SK-N-SH (cell line): ENCODE data around the gene ZNF331. TPM values are rescaled to one million over a fixed set of nuclear protein-coding genes. Genes with fewer than 3 reads are reported as not detected.

Experiments used
- CTCF ChIA-PET: fragments of 300-600, 350-600 bp; formaldehyde crosslinking; extraction: SDS; loops from one replicate; lab custom pipeline; 2021; lab: Yijun Ruan, JAX
- POLR2A ChIA-PET: fragments of 350-600 bp; sonication (Branson Sonifier 250); formaldehyde crosslinking; extraction: SDS; loops from one replicate; lab custom pipeline; 2020; ENCODE audit warnings: antibody characterized with exemption, inconsistent platforms; lab: Yijun Ruan, JAX
- DNase-seq: peaks from one replicate; pipeline ENCODE4 v3.0.0; 2012
- H2AFZ ChIP-seq: fragments of 200-600 bp; sonication (generic); 2 replicates; pipeline ENCODE4 v1.8.1; 2016; ENCODE audit warnings: antibody characterized with exemption, mild to moderate bottlenecking, low read depth
- H3F3A ChIP-seq: fragments of 200-600 bp; sonication (generic); replicated peaks from 2 replicates; pipeline ENCODE3; 2016; ENCODE audit warnings: antibody characterized with exemption, mild to moderate bottlenecking; ENCODE audit not compliant: insufficient read depth
- H3K27ac ChIP-seq, 2 experiments: fragments of 200-500 bp in 1 of 2; fragments of 200-600 bp in 1 of 2; sonication (Bioruptor generic) in 1 of 2; sonication (generic), shearing (Covaris generic) in 1 of 2; 2 replicates each; pipeline versions ENCODE4 v1.5.1 to v1.6.1; 2014 to 2016; ENCODE audit warnings: low read depth in 2 of 2, inconsistent platforms in 1 of 2, low read length in 1 of 2, mild to moderate bottlenecking in 1 of 2, mixed read lengths in 1 of 2
- H3K27me3 ChIP-seq: fragments of 200-600 bp; sonication (generic), shearing (Covaris generic); 2 replicates; pipeline ENCODE4 v1.6.1; 2016; ENCODE audit warnings: mixed run types; ENCODE audit not compliant: insufficient read depth
- H3K36me3 ChIP-seq, 2 experiments: fragments of 200-500 bp in 1 of 2; fragments of 200-600 bp in 1 of 2; sonication (Bioruptor generic) in 1 of 2; sonication (generic) in 1 of 2; replicated peaks in 1 of 2; 2 replicates each; pipeline versions ENCODE3 to v1.5.1; 2014 to 2016; ENCODE audit warnings: low read length in 1 of 2, mild to moderate bottlenecking in 1 of 2; ENCODE audit not compliant: insufficient read depth in 2 of 2, control insufficient read depth in 1 of 2
- H3K4me1 ChIP-seq, 2 experiments: fragments of 200-500 bp in 1 of 2; fragments of 200-600 bp in 1 of 2; sonication (Bioruptor generic) in 1 of 2; sonication (generic), shearing (Covaris generic) in 1 of 2; 2 replicates each; pipeline versions ENCODE4 v1.5.1 to v1.6.1; 2014 to 2016; ENCODE audit warnings: low read depth in 1 of 2, low read length in 1 of 2, mixed run types in 1 of 2; ENCODE audit not compliant: insufficient read depth in 2 of 2, control insufficient read depth in 1 of 2
- H3K4me2 ChIP-seq: fragments of 200-600 bp; sonication (generic), shearing (Covaris generic); 2 replicates; pipeline ENCODE4 v1.6.1; 2017; ENCODE audit warnings: mixed run types
- H3K4me3 ChIP-seq, 2 experiments: fragments of 200-500 bp in 1 of 2; fragments of 200-600 bp in 1 of 2; sonication (Bioruptor generic) in 1 of 2; sonication (generic), shearing (Covaris generic) in 1 of 2; 2 replicates each; pipeline versions ENCODE4 v1.5.1 to v1.8.1; 2014 to 2016; ENCODE audit warnings: low read depth in 2 of 2, inconsistent platforms in 1 of 2, low read length in 1 of 2, mild to moderate bottlenecking in 1 of 2, mixed read lengths in 1 of 2, moderate library complexity in 1 of 2
- H3K79me2 ChIP-seq: fragments of 200-600 bp; sonication (generic); 2 replicates; pipeline ENCODE4 v1.8.1; 2017; ENCODE audit warnings: mild to moderate bottlenecking; ENCODE audit not compliant: insufficient read depth
- H3K9ac ChIP-seq: fragments of 200-600 bp; sonication (generic); 2 replicates; pipeline ENCODE4 v1.6.1; 2017; ENCODE audit warnings: mixed run types
- H3K9me2 ChIP-seq: fragments of 200-600 bp; sonication (generic); 2 replicates; pipeline ENCODE4 v1.6.1; 2017; ENCODE audit warnings: mixed run types
- H3K9me3 ChIP-seq: fragments of 200-600 bp; sonication (generic); 2 replicates; pipeline ENCODE4 v1.6.1; 2017; ENCODE audit warnings: mixed run types, mild to moderate bottlenecking, moderate library complexity
- H4K20me1 ChIP-seq: fragments of 200-600 bp; sonication (generic); 2 replicates; pipeline ENCODE4 v1.6.1; 2017; ENCODE audit warnings: mild to moderate bottlenecking, mixed run types; ENCODE audit not compliant: insufficient read depth
- CHD2 ChIP-seq: fragments of 150-350 bp; IDR thresholded peaks from 2 replicates; pipeline ENCODE4 v1.6.1; 2018; ENCODE audit warnings: low read length; ENCODE audit not compliant: partially characterized antibody
- CTCF ChIP-seq: fragments of 200-600 bp; sonication (generic); IDR thresholded peaks from 2 replicates; pipeline ENCODE4 v1.6.1; 2017; ENCODE audit warnings: antibody characterized with exemption, mild to moderate bottlenecking, moderate library complexity
- ELF1 ChIP-seq: IDR thresholded peaks from 2 replicates; pipeline ENCODE4 v1.4.0; 2012
- EP300 ChIP-seq, 2 experiments: IDR thresholded peaks; 2 replicates each; pipeline versions ENCODE4 v1.4.0 to v1.6.1; 2012; ENCODE audit warnings: borderline replicate concordance in 1 of 2, low read depth in 1 of 2, low read length in 1 of 2
- EZH2phosphoT487 ChIP-seq: fragments of 200-600 bp; sonication (generic); IDR thresholded peaks from 2 replicates; pipeline ENCODE4 v1.6.1; 2017; ENCODE audit warnings: low read depth, mixed run types, mild to moderate bottlenecking, antibody characterized with exemption, moderate library complexity, borderline replicate concordance
- FOSL2 ChIP-seq: IDR thresholded peaks from 2 replicates; pipeline ENCODE4 v1.4.0; 2012; ENCODE audit warnings: low read depth, mild to moderate bottlenecking, moderate library complexity, borderline replicate concordance
- FOXJ3 ChIP-seq: sonication (generic); formaldehyde crosslinking; IDR thresholded peaks from 2 replicates; pipeline ENCODE4 v1.5.1; 2020; ENCODE audit warnings: mild to moderate bottlenecking, missing genetic modification reagents
- JUND ChIP-seq: IDR thresholded peaks from 2 replicates; pipeline ENCODE4 v1.4.0; 2012
- MAX ChIP-seq: IDR thresholded peaks from 2 replicates; pipeline ENCODE4 v1.4.0; 2012; ENCODE audit warnings: low read depth
- MEF2A ChIP-seq: IDR thresholded peaks from 2 replicates; pipeline ENCODE4 v1.4.0; 2012; ENCODE audit warnings: low read depth, borderline replicate concordance
- MXI1 ChIP-seq: IDR thresholded peaks from 2 replicates; pipeline ENCODE4 v1.6.1; 2012; ENCODE audit warnings: mild to moderate bottlenecking, low read depth, low read length, improper control_type of control experiment
- POLR2AphosphoS5 ChIP-seq: IDR thresholded peaks from 2 replicates; pipeline ENCODE4 v1.6.1; 2012; ENCODE audit warnings: low read depth, low read length
- REST ChIP-seq: IDR thresholded peaks from 2 replicates; pipeline ENCODE4 v1.6.1; 2012; ENCODE audit warnings: mild to moderate bottlenecking, low read depth, low read length, moderate library complexity
- USF1 ChIP-seq: IDR thresholded peaks from 2 replicates; pipeline ENCODE4 v1.4.0; 2012; ENCODE audit warnings: low read depth, borderline replicate concordance
- ZBTB33 ChIP-seq: IDR thresholded peaks from 2 replicates; pipeline ENCODE4 v1.4.0; 2012; ENCODE audit warnings: low read depth, borderline replicate concordance
- WGBS: methylation state at CpG from one replicate; pipeline ENCODE4 v1.1.6; 2017; ENCODE audit warnings: low lambda C conversion rate; 5-methylcytosine and 5-hydroxymethylcytosine counted together
- polyA plus RNA-seq, 3 experiments: library from polyadenylated mRNA; depleted of rRNA; stranded (reverse); fragments of >200 nt; gene quantifications; 2 replicates each; pipeline ENCODE4 v1.2.3, GENCODE V29; 2012

Gene ZNF331
- polyA plus RNA-seq, 1 of the 3 experiments (the other 2 are of a cell fraction) = 7.2 TPM

- Histone ChIP-seq H3K4me2 (no peak overlapping the region), H4K20me1 (no peaks in the 10 kb centered on the region), H2AFZ (no peak overlapping the region), H3K4me3 (no peak overlapping the region), H3K36me3 (no peaks in the 10 kb centered on the region), H3F3A (no peaks in the 10 kb centered on the region), H3K4me1 (peaks cover 0 to 3% of the 10 kb centered on the region in 2 experiments; a peak in 1 of 4 replicates), H3K27me3 (no peaks in the 10 kb centered on the region), H3K27ac (no peak overlapping the region), H3K9ac (no peak overlapping the region), H3K79me2 (no peaks in the 10 kb centered on the region), H3K9me3 (no peaks in the 10 kb centered on the region), H3K9me2 (no peaks in the 10 kb centered on the region)
- TF ChIP-seq MAX (no peak), POLR2AphosphoS5 (no peak), FOSL2 (no peak), EZH2phosphoT487 (no peak), CTCF (no peak), FOXJ3 (CRISPR knock-in tag) (no peak), ZBTB33 (no peak)
- no peak for DNase-seq
- POLR2A ChIA-PET = no interaction called here
- CTCF ChIA-PET = no interaction called here
Observed at GRCh38 chr19:53536225-53536548, 1.8 kb upstream of the ZNF331 start.

GRCh38 chr19:53537121-53537520 is 824 bp upstream of the ZNF331 start:
- Histone ChIP-seq H3K9ac (no peak overlapping the region), H3K4me3 (peak overlapping the region in 1 of 2 experiments; percentile 63; a peak in 2 of 4 replicates), H3K27ac (no peak overlapping the region; a peak in 1 of 4 replicates), H3K36me3 (peaks cover 0 to under 1% of the 10 kb centered on the region in 2 experiments), H2AFZ (0 out of 2 replicates have a peak overlapping the region, but pooled peaks have one; percentile 63), H3K9me3 (no peaks in the 10 kb centered on the region), H3F3A (no peaks in the 10 kb centered on the region), H3K9me2 (no peaks in the 10 kb centered on the region), H3K27me3 (no peaks in the 10 kb centered on the region), H3K4me1 (peaks cover 0 to 3% of the 10 kb centered on the region in 2 experiments; a peak in 1 of 4 replicates), H3K4me2 (peak overlapping the region; percentile 62), H3K79me2 (no peaks in the 10 kb centered on the region), H4K20me1 (no peaks in the 10 kb centered on the region)
- ChIA-PET CTCF (no interaction called here), POLR2A (interaction anchor here (0.7 kb wide), 1 partner anchor 17 kb away, joined by 3 read pairs; no protein-coding TSS in a partner anchor)
- DNase-seq = no peak
- 83% methylated on average over 5 of the region's 11 CpGs for WGBS
- TF ChIP-seq EP300 (IDR thresholded peaks at IDR 0.05; ENCODE audit: borderline replicate concordance in 1 of 2, low read depth in 1 of 2, low read length in 1 of 2) (no peak), JUND (no peak), MXI1 (no peak), FOXJ3 (CRISPR knock-in tag) (no peak), REST (no peak), CTCF (no peak), ELF1 (no peak), USF1 (no peak), MEF2A (no peak), FOSL2 (no peak), CHD2 (no peak)
